GM20000 (cell line): Measurements from ENCODE around the gene TEAD1.

Source experiments
- DNase-seq: peaks from one replicate; pipeline ENCODE4 v3.0.0; 2012; ENCODE audit warnings: low spot score
- CTCF ChIP-seq: IDR thresholded peaks from 2 replicates; pipeline ENCODE4 v1.5.1; 2012; ENCODE audit warnings: mild to moderate bottlenecking, control low read depth; ENCODE audit errors: extremely low read depth, missing control alignments

TEAD1 gene

GRCh38 chr11:12918667-12919066, 244.4 kb downstream of the TEAD1 start:
- DNase-seq, result no peak
- TF ChIP-seq CTCF, result no peak

DNA sequence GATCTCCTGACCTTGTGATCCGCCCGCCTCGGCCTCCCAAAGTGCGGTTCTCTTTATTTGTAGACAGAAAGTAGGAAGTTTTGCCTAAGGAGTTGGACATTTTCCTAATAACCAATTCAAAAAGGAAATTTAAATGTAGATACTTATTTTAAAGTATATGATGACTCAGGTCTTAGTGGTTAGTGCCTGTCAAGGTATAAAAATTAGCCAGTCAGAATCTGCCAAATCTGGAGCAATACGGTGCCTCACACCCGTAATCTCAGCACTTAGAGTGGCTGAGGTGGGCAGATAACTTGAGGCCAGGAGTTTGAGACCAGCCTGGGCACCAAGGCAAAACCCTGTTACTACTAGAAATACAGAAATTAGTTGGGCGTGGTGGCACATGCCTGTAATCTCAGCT, 248.2 kb downstream of the TEAD1 start:
- TF ChIP-seq CTCF, result no peak
- DNase-seq, result no peak

- no peak for DNase-seq
- TF ChIP-seq CTCF, result no peak
Measured at GRCh38 chr11:12922980-12923507, 248.8 kb downstream of the TEAD1 start.

DNA sequence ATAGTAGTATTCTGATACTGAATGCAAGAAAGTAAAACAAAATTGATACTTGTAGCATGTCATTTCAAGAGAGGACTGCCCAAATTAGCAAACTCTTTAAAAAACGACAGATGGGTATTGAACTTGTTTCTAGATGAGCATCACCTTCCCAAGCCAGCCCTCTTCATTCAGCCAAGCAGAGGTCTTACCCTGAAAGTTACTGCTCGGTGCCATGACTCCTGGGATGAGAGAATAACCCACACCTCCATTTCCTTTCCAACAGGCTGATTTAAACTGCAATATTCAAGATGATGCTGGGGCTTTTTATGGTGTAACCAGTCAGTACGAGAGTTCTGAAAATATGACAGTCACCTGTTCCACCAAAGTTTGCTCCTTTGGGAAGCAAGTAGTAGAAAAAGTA, 250.4 kb downstream of the TEAD1 start:
- DNase-seq, result no peak
- TF ChIP-seq CTCF, result no peak

DNA sequence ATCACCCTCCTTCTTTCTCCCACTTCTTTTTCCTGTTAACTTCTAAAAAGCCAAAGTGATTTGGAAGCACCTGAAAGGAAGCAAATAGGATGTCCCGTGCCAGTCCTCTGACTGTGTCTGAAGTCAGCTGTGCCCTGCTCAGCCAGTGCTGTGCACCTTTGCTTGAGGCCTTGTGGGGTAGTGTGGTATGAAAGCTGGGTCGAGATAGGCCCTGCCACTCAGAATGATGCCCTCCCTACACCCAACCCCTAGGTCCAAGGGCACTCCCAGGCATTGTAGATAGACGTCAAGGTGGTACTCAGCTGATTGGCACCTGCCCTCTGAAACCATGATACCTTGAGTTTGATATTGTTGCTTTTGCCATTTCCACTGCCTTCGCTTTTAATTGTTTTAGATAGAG, 251.3 kb downstream of the TEAD1 start:
- no peak for TF ChIP-seq CTCF
- DNase-seq, result no peak

DNA sequence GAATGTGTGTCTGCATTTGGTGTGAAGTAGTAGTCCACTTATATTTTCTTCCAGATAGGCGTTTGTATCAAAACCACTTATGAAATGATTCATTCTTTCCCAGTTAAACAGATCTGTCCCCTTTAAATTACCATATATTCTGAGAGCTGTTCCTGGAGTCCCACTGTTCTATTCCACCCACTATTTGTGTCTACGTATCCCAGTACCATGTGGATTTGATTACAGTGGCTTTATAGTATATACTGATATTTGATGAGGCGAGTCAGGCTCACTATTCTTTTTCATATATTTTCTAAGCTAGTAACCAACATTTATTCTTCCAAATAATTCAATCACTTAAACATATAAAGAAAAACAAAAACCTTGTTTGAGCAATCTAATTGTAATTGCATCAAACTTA, 253.0 kb downstream of the TEAD1 start:
- TF ChIP-seq CTCF, result no peak
- DNase-seq, result no peak

GRCh38 chr11:12927886-12928285, 253.7 kb downstream of the TEAD1 start:
- DNase-seq, result no peak
- no peak for TF ChIP-seq CTCF
